Psoas muscle (tissue), 8 donors: ENCODE data around the gene GLT1D1. TPM values are rescaled to one million over a fixed set of nuclear protein-coding genes. Genes with fewer than 3 reads are reported as not detected.
A peak's percentile ranks its signal among the peaks of the same experiment; 100 is the strongest.

Experiments used
- ATAC-seq, 4 donors: fragments of 200-7000 bp; cut with Tn5 transposase; one replicate each; pipeline ENCODE4 v1.9.1; 2020; ENCODE audit warnings: moderate library complexity in 3 of 4, mild to moderate bottlenecking in 2 of 4
- DNase-seq, 2 donors: peaks; one replicate each; pipeline ENCODE4 v3.0.0-alpha.2; 2020
- H3K27ac ChIP-seq: fragments of 200-600 bp; one replicate; pipeline ENCODE4 v1.8.0; 2022
- H3K27me3 ChIP-seq, 3 donors: fragments of 200-600 bp in 1 of 3; one replicate each; pipeline versions ENCODE4 v1.6.1 to v1.8.0; 2013 to 2022; ENCODE audit warnings: low read length in 2 of 3, mild to moderate bottlenecking in 2 of 3, moderate library complexity in 1 of 3; ENCODE audit not compliant: insufficient read depth in 3 of 3
- H3K36me3 ChIP-seq, 2 donors: fragments of 200-600 bp in 1 of 2; one replicate each; pipeline versions ENCODE4 v1.6.1 to v1.8.0; 2013 to 2022; ENCODE audit warnings: low read depth in 1 of 2, mild to moderate bottlenecking in 1 of 2, moderate library complexity in 1 of 2; ENCODE audit not compliant: insufficient read depth in 1 of 2
- H3K4me1 ChIP-seq: fragments of 200-600 bp; one replicate; pipeline ENCODE4 v1.8.0; 2022
- H3K4me3 ChIP-seq: fragments of 200-600 bp; one replicate; pipeline ENCODE4 v1.8.0; 2022; ENCODE audit warnings: mild to moderate bottlenecking
- H3K9me3 ChIP-seq: fragments of 200-600 bp; one replicate; pipeline ENCODE4 v1.8.0; 2022
- CTCF ChIP-seq: fragments of 200-600 bp; IDR thresholded peaks from one replicate; pipeline ENCODE4 v1.8.0; 2022; ENCODE audit warnings: antibody characterized with exemption
- WGBS, 3 donors: extraction: QIAGEN DNeasy Blood & Tissue Kit; methylation state at CpG; one replicate each; pipeline versions ENCODE4 v1.1.6 to v1.1.7; 2013; 5-methylcytosine and 5-hydroxymethylcytosine counted together
- intact Hi-C, 2 donors: fragments of 100-400 bp; cut with DNase I; formaldehyde crosslinking; loops; one replicate each; pipeline versions ENCODE4 v1.11.0 to v1.14.2; 2022
- polyA plus RNA-seq, 3 donors: library from polyadenylated mRNA; stranded (reverse); fragments of 200-250 nt; gene quantifications; one replicate each; pipeline ENCODE4 v1.2.3, GENCODE V29; 2013
- total RNA-seq, 4 donors: library from RNA; stranded (reverse); fragmentation: NEBNext Ultra II Directional in 2 of 4; extraction: Animal tissue kit (Norgen Biotek cat#: 25700) in 2 of 4; gene quantifications; one replicate each; pipeline versions ENCODE4 v1.2.1 to v1.2.4, GENCODE V29; 2021 to 2023
- donor health status: healthy with polysubstance abuse.
- donor health status: DM: no; HTN: no; CAD: no; lungs with moderate emphysema.
- donor health status: Bipolar disorder and iron deficiency.
- donor health status: healthy.
- donor health status: DM: yes; HTN: yes; CAD: no.
- donor health status: DM: no; HTN: no; CAD: no.
- donor health status: DM: no; HTN: no; CAD: no.
- donor health status: DM: yes; HTN: yes; CAD: no.

GLT1D1 gene
- total and polyA plus RNA-seq, 7 donors = 0.32 to 3.1 (median 0.95) TPM

DNA sequence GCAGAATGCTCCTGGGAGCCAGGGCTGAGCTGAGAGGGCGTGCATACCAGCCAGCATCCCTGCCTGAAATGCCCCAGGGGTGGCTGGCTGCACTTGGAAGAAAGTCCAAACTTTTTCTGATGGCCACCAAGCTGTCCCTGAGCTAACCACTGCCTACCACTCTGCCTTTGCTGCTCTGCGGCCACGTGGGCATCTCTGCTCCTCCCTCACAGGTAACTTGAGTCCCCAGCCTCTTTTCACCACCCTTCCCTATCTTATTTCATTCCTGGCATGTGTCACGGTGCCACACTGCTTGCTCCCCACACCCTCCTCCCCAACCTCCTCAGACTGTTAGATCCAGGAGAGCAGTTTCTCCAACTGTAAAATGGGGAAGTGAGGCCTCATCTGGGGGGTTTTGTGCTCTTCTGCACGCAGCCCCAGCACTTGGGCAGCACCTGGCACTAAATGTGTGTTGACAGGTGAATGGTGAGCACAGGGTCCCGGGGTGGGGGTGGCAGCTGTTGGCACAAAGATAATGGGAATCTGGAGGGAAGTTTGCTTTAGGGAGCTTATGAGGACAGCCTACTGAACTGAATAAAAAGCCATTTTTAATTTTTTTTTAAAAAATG is 113.0 kb downstream of the GLT1D1 start:
- Histone ChIP-seq H3K27me3 (peaks cover 0 to 31% (median 5%) of the 10 kb centered on the region in 3 donors), H3K36me3 (no peaks in the 10 kb centered on the region), H3K27ac (no peak overlapping the region), H3K4me3 (no peak overlapping the region), H3K9me3 (peaks cover 7% of the 10 kb centered on the region), H3K4me1 (no peaks in the 10 kb centered on the region)
- intact Hi-C loops = no loop called here
- no peak for ATAC-seq
- 21 to 27% (median 24%) methylated on average over 5 to 6 of the region's 6 CpGs for WGBS, 3 donors
- TF ChIP-seq CTCF = no peak
- no peak for DNase-seq

- ATAC-seq (no peak), DNase-seq (no peak)
- intact Hi-C loops = no loop called here
- Histone ChIP-seq H3K36me3 (no peaks in the 10 kb centered on the region), H3K4me1 (no peaks in the 10 kb centered on the region), H3K4me3 (no peak overlapping the region), H3K9me3 (peaks cover 7% of the 10 kb centered on the region), H3K27me3 (peaks cover 0 to 46% (median 11%) of the 10 kb centered on the region in 3 donors), H3K27ac (no peak overlapping the region)
- WGBS, 3 donors = 18 to 53% (median 33%) methylated on average over 6 to 8 of the region's 8 CpGs
- no peak for TF ChIP-seq CTCF
Measured at GRCh38 chr12:128968668-128969067, 115.4 kb downstream of the GLT1D1 start.

GRCh38 chr12:128969480-128970055 is 116.3 kb downstream of the GLT1D1 start:
- Histone ChIP-seq H3K9me3 (peaks cover 7% of the 10 kb centered on the region), H3K27me3 (peaks cover 0 to 52% (median 12%) of the 10 kb centered on the region in 3 donors), H3K4me3 (no peak overlapping the region), H3K36me3 (no peaks in the 10 kb centered on the region), H3K27ac (no peak overlapping the region), H3K4me1 (no peaks in the 10 kb centered on the region)
- no peak for TF ChIP-seq CTCF
- DNase-seq = no peak
- peak in 3 of 4 donors; percentile 37 to 52 (median 42) for ATAC-seq
- 1 to 3% (median 1%) methylated on average over 16 to 18 of the region's 18 CpGs for WGBS, 3 donors
- intact Hi-C loops = no loop called here

- intact Hi-C loops = no loop called here
- Histone ChIP-seq H3K36me3 (no peaks in the 10 kb centered on the region), H3K27me3 (peaks cover 0 to 58% (median 16%) of the 10 kb centered on the region in 3 donors), H3K4me3 (no peak overlapping the region), H3K9me3 (peaks cover 2% of the 10 kb centered on the region), H3K4me1 (no peaks in the 10 kb centered on the region), H3K27ac (no peak overlapping the region)
- ATAC-seq (no peak), DNase-seq (no peak)
- TF ChIP-seq CTCF = no peak
- 27 to 47% (median 28%) methylated on average over 12 to 13 of the region's 13 CpGs for WGBS, 3 donors
Measured at GRCh38 chr12:128970110-128970509, 116.8 kb downstream of the GLT1D1 start.
